ENCODE data around the gene HDAC4. TPM values are rescaled to one million over a fixed set of nuclear protein-coding genes. Genes with fewer than 3 reads are reported as not detected.
"Not testable (repeated sequence)": the region's sequence is repeated elsewhere in the genome, so short reads cannot be mapped to it uniquely, and the experiment has no call there.

The HDAC4 gene
- total RNA-seq, 2 experiments from 2014 or later, result 32.0 to 35.6 TPM

DNA sequence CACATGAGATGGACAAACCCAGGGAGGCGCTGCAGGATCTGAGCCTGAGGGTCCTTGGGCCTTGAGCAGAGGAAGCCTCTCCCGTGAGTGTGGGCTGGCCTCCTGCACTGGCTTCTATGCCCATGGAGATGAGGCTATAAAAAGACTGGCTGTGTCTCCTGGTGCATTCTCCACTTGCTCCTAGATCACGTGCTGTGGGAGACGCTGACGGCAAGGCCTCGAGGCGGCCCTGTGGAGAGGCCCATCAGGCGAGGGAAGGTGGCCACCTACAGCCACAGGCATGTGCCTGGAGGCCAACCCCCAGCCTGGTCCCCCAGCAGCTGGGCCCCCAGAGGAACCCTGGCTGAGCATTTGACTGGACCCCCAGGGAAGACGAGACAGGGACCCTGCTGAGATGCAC, 354.0 kb downstream of the HDAC4 start:
- CTCF ChIA-PET, result no interaction called here
- Mint-ChIP-seq H3K36me3 (ENCODE audit: low read depth) (peaks cover 5% of the 10 kb centered on the region), H3K27ac (no peak overlapping the region), H3K4me3 (no peak overlapping the region), H3K9me3 (no peaks in the 10 kb centered on the region), H3K27me3 (ENCODE audit: low read depth) (no peaks in the 10 kb centered on the region), H3K4me1 (ENCODE audit: low read depth) (no peaks in the 10 kb centered on the region)
- intact Hi-C loops (cut with micrococcal nuclease), result no loop called here
- DNase-seq, result no peak

GRCh38 chr2:239044336-239044735, 356.5 kb downstream of the HDAC4 start:
- H3K4me3 Mint-ChIP-seq, result no peak overlapping the region
- CTCF ChIA-PET, result no interaction called here
- DNase-seq, result no peak
- H3K27ac Mint-ChIP-seq, result no peak overlapping the region
- no peaks in the 10 kb centered on the region for H3K9me3 Mint-ChIP-seq
- peaks cover 2% of the 10 kb centered on the region for H3K36me3 Mint-ChIP-seq (ENCODE audit: low read depth)
- H3K4me1 Mint-ChIP-seq (ENCODE audit: low read depth), result no peaks in the 10 kb centered on the region
- intact Hi-C loops (cut with micrococcal nuclease), result no loop called here
- H3K27me3 Mint-ChIP-seq (ENCODE audit: low read depth), result no peaks in the 10 kb centered on the region

DNA sequence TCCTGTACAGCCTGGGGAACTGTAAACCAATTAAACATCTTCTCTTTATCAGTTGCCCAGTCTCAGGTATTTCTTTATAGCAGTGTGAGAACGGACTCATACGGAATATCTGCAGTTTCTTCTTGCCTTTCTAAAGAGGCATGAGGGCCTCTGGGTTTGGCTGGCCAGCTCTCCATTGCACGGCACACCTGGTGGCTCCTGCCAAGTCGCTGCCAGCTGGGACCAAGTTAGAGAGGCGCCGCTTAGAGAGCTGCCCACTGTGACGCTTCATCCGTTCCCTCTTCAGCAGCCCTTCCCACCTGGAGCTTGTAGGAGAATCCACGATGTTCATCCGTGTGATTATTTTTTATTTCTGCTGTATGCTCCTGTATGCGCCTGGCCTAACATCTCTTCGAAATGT, 357.5 kb downstream of the HDAC4 start:
- H3K9me3 Mint-ChIP-seq, result no peaks in the 10 kb centered on the region
- H3K4me1 Mint-ChIP-seq (ENCODE audit: low read depth), result no peaks in the 10 kb centered on the region
- no peak overlapping the region for H3K27ac Mint-ChIP-seq
- intact Hi-C loops (cut with micrococcal nuclease), result no loop called here
- H3K4me3 Mint-ChIP-seq, result no peak overlapping the region
- no peaks in the 10 kb centered on the region for H3K36me3 Mint-ChIP-seq (ENCODE audit: low read depth)
- CTCF ChIA-PET, result no interaction called here
- H3K27me3 Mint-ChIP-seq (ENCODE audit: low read depth), result no peaks in the 10 kb centered on the region
- no peak for DNase-seq

GRCh38 chr2:239042551-239043320, 358.1 kb downstream of the HDAC4 start:
- Mint-ChIP-seq H3K27me3 (ENCODE audit: low read depth) (no peaks in the 10 kb centered on the region), H3K4me3 (no peak overlapping the region), H3K27ac (no peak overlapping the region), H3K4me1 (ENCODE audit: low read depth) (no peaks in the 10 kb centered on the region), H3K9me3 (no peaks in the 10 kb centered on the region), H3K36me3 (ENCODE audit: low read depth) (no peaks in the 10 kb centered on the region)
- intact Hi-C loops (cut with micrococcal nuclease), result no loop called here
- CTCF ChIA-PET, result no interaction called here
- no peak for DNase-seq

GRCh38 chr2:239042046-239042445, 358.8 kb downstream of the HDAC4 start:
- Mint-ChIP-seq H3K36me3 (ENCODE audit: low read depth) (no peaks in the 10 kb centered on the region), H3K4me1 (ENCODE audit: low read depth) (no peaks in the 10 kb centered on the region), H3K27ac (no peak overlapping the region), H3K9me3 (no peaks in the 10 kb centered on the region), H3K27me3 (ENCODE audit: low read depth) (no peaks in the 10 kb centered on the region), H3K4me3 (no peak overlapping the region)
- DNase-seq, result no peak
- CTCF ChIA-PET, result no interaction called here
- intact Hi-C loops (cut with micrococcal nuclease), result no loop called here

- Mint-ChIP-seq H3K4me3 (no peak overlapping the region), H3K27me3 (ENCODE audit: low read depth) (no peaks in the 10 kb centered on the region), H3K36me3 (ENCODE audit: low read depth) (no peaks in the 10 kb centered on the region), H3K9me3 (no peaks in the 10 kb centered on the region), H3K27ac (no peak overlapping the region), H3K4me1 (ENCODE audit: low read depth) (no peaks in the 10 kb centered on the region)
- CTCF ChIA-PET, result no interaction called here
- intact Hi-C loops (cut with micrococcal nuclease), result no loop called here
- DNase-seq, result no peak
Observed at GRCh38 chr2:239041062-239041461, 359.8 kb downstream of the HDAC4 start.

DNA sequence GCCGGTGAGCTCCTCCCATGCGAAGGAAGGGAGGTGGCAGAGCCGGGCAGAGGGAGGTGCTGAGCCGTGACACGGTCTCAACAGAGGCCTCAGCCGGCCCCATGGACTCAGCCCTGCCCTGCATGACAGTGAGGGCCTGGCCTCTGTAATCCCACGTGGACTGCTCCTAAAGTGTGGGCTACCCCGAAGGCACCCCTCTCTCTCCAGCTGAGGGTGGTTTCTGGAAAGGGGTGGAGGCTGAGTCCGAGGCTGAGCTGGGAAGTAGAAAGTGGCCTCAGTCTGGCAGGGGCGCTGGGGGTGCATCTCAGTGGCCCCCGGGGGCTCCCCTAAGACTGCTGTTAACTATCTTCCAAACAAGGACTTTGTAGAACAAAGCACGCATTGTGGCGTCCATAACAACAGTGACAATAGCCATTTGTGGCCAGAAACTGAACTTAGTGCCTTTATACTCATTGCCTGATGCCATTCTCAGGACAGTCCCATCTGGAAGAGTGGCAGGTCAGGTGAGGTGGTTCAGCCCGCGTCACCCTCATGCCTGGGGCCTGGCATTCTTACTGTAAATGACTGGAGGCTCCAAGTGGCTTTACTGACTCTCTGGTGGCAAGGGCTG, 360.6 kb downstream of the HDAC4 start:
- no peak overlapping the region for H3K4me3 Mint-ChIP-seq
- DNase-seq, result no peak
- no peaks in the 10 kb centered on the region for H3K27me3 Mint-ChIP-seq (ENCODE audit: low read depth)
- H3K9me3 Mint-ChIP-seq, result no peaks in the 10 kb centered on the region
- no peak overlapping the region for H3K27ac Mint-ChIP-seq
- intact Hi-C loops (cut with micrococcal nuclease), result no loop called here
- H3K36me3 Mint-ChIP-seq (ENCODE audit: low read depth), result no peaks in the 10 kb centered on the region
- H3K4me1 Mint-ChIP-seq (ENCODE audit: low read depth), result no peaks in the 10 kb centered on the region
- CTCF ChIA-PET, result interaction anchor here (1.1 kb wide), 1 partner anchor 8 kb away, joined by 3 read pairs; no protein-coding TSS in a partner anchor

DNA sequence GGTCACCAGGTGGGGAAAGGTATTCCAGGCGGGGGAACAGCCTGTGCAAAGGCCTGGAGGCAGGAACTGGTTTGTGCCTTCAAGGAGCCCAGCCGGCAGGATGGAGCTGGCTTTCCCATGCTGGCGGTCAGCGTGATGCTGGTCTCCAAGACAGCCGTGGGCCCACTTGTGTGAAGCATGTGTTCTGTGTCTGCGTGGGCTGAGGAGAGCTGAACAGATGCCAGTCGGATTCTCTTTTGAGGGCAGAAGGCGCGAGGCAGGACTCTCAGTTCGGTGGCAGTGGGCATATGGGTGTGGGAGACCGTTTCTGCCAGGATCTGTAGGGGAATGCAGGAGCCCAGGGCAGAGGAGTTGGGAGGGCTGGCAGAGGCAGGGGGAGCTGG, 361.4 kb downstream of the HDAC4 start:
- CTCF ChIA-PET, result interaction anchor here (1.1 kb wide), 1 partner anchor 9 kb away, joined by 3 read pairs; no protein-coding TSS in a partner anchor
- Mint-ChIP-seq H3K4me3 (no peak overlapping the region), H3K36me3 (ENCODE audit: low read depth) (no peaks in the 10 kb centered on the region), H3K9me3 (no peaks in the 10 kb centered on the region), H3K27ac (no peak overlapping the region), H3K4me1 (ENCODE audit: low read depth) (no peaks in the 10 kb centered on the region), H3K27me3 (ENCODE audit: low read depth) (peaks cover under 1% of the 10 kb centered on the region)
- intact Hi-C loops (cut with micrococcal nuclease), result loop anchor here (5.0 to 10.0 kb wide), 2 partner anchors 65 to 843 kb away; no protein-coding TSS in a partner anchor
- DNase-seq, result no peak

DNA sequence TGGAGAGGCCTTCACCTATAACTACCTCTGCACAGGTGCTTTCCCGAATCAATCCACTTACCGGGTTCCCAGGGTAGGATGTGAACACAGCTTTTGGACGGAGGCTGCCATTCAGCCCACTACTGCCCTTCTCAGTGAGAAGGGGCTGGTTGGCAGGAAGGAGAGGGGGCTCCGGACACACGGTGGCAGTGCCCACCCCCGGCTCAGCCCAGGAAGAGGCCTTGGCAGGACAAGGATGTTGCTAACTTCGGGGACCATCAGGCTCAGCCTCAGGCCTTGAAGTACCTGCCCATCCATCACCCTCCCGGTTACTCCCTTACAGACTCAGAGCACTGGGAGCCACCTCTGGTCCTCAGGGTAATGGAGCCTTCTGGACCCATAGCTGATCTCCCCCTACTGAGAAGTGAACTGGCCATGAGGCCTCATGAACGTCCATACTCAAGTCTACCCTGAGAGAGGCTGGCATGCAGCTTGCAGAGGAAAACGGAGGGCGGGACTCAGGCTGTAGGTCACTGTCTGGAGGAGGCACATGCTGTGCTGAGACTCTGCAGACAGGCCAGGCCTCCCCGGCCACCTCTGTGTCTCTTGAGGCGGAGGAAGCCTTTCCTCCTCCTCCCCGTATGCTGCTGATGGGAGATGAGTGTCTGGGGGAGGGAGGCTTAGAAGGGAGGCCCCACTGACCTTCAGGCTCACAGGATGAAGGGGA, 361.9 kb downstream of the HDAC4 start:
- intact Hi-C loops (cut with micrococcal nuclease), result loop anchor here (5.0 to 10.0 kb wide), 2 partner anchors 66 to 843 kb away; no protein-coding TSS in a partner anchor
- Mint-ChIP-seq H3K4me3 (no peak overlapping the region), H3K27me3 (ENCODE audit: low read depth) (peaks cover 3% of the 10 kb centered on the region), H3K36me3 (ENCODE audit: low read depth) (no peaks in the 10 kb centered on the region), H3K4me1 (ENCODE audit: low read depth) (no peaks in the 10 kb centered on the region), H3K27ac (no peak overlapping the region), H3K9me3 (no peaks in the 10 kb centered on the region)
- DNase-seq, result no peak
- CTCF ChIA-PET, result interaction anchor here (1.1 kb wide), 1 partner anchor 9 kb away, joined by 3 read pairs; no protein-coding TSS in a partner anchor

- DNase-seq; H3K27me3 Mint-ChIP-seq (ENCODE audit: low read depth); H3K36me3 Mint-ChIP-seq (ENCODE audit: low read depth); H3K4me1 Mint-ChIP-seq (ENCODE audit: low read depth); CTCF ChIA-PET; H3K9me3 Mint-ChIP-seq; H3K4me3 Mint-ChIP-seq: not testable (repeated sequence)
- intact Hi-C loops (cut with micrococcal nuclease), result loop anchor here (5.0 to 10.0 kb wide), 2 partner anchors 67 to 844 kb away; no protein-coding TSS in a partner anchor
- peak overlapping the region; percentile 18 for H3K27ac Mint-ChIP-seq
Observed at GRCh38 chr2:239038284-239038683, 362.5 kb downstream of the HDAC4 start.

- DNase-seq, result no peak
- H3K4me1 Mint-ChIP-seq (ENCODE audit: low read depth), result no peaks in the 10 kb centered on the region
- no peak overlapping the region for H3K27ac Mint-ChIP-seq
- no peak overlapping the region for H3K4me3 Mint-ChIP-seq
- H3K36me3 Mint-ChIP-seq (ENCODE audit: low read depth), result no peaks in the 10 kb centered on the region
- H3K27me3 Mint-ChIP-seq (ENCODE audit: low read depth), result peaks cover 3% of the 10 kb centered on the region
- intact Hi-C loops (cut with micrococcal nuclease), result loop anchor here (5.0 to 10.0 kb wide), 2 partner anchors 67 to 845 kb away; no protein-coding TSS in a partner anchor
- no peaks in the 10 kb centered on the region for H3K9me3 Mint-ChIP-seq
- CTCF ChIA-PET, result no interaction called here
Observed at GRCh38 chr2:239037559-239037910, 363.3 kb downstream of the HDAC4 start.

DNA sequence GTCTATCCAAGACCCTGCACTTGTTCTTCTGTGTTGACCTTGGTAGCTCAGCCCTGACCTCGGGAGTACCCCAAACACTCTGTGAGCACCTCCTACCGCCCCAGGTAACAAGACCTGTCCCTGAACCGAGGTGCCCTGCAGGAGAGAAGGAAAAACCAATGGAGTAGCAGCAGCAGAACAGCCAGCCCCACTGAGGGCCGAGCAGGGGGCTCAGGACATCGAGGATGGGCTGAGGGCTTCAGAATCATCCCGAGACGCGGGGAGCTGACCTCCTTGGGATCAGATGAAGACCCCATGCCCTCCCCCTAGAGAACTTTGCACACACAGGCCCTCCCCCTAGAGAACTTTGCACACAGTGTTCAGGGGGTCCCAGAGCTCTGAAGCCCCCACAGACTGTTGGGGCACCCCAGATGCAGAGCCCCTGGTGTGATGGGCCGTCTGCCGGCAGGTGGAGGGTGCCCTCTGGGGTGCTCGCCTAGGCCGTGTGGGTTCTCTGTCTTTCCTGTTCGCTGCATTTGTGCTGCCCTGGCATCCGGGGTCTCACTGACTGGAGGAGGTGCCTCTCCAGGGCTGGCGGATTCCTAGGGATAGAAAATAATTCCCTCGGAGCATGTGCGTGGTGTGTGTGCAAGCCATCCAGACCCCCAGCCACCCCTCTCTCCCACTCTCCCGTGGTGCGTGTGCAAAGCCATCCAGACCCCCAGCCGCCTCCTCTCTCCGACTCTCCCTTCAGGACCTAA, 363.8 kb downstream of the HDAC4 start:
- no peak overlapping the region for H3K4me3 Mint-ChIP-seq

More for the DNA sequence above, 363.8 kb downstream of the HDAC4 start:
- H3K27ac Mint-ChIP-seq, result no peak overlapping the region
- H3K9me3 Mint-ChIP-seq, result no peaks in the 10 kb centered on the region
- peaks cover 6% of the 10 kb centered on the region for H3K27me3 Mint-ChIP-seq (ENCODE audit: low read depth)
- intact Hi-C loops (cut with micrococcal nuclease), result loop anchor here (5.0 to 10.0 kb wide), 2 partner anchors 68 to 845 kb away; no protein-coding TSS in a partner anchor
- DNase-seq, result no peak
- CTCF ChIA-PET, result no interaction called here
- H3K4me1 Mint-ChIP-seq (ENCODE audit: low read depth), result no peaks in the 10 kb centered on the region
- no peaks in the 10 kb centered on the region for H3K36me3 Mint-ChIP-seq (ENCODE audit: low read depth)
